ENCODE results near the gene PSORS1C1. TPM values are rescaled to one million over a fixed set of nuclear protein-coding genes. Genes with fewer than 3 reads are reported as not detected.

The PSORS1C1 gene
- total RNA-seq, 3 donors from 2014 or later: 2.4 to 11.1 (median 4.6) TPM

DNA sequence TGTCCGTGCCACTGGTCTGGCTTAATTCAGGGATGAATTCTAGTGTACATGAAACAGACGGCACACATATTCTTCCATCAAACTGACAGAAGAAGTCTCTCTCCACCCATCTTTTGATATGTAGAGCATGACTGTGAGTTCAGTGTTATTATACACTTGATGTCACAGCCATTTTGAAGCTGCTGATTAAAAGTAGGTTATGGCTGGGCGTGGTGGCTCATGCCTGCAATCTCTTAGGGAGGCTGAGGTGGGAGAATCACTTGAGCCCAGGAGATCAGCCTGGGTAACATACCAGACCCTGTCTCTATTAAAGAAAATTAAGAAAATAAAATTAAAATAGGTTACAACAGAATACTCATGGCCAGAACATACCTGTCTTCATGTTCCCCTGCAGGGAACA is 22.9 kb upstream of the PSORS1C1 start:
- peak; percentile 64 for ATAC-seq
- peaks cover 14% of the 10 kb centered on the region for H3K4me1 ChIP-seq (ENCODE audit: low read depth)
- TF ChIP-seq, protein P1, sequence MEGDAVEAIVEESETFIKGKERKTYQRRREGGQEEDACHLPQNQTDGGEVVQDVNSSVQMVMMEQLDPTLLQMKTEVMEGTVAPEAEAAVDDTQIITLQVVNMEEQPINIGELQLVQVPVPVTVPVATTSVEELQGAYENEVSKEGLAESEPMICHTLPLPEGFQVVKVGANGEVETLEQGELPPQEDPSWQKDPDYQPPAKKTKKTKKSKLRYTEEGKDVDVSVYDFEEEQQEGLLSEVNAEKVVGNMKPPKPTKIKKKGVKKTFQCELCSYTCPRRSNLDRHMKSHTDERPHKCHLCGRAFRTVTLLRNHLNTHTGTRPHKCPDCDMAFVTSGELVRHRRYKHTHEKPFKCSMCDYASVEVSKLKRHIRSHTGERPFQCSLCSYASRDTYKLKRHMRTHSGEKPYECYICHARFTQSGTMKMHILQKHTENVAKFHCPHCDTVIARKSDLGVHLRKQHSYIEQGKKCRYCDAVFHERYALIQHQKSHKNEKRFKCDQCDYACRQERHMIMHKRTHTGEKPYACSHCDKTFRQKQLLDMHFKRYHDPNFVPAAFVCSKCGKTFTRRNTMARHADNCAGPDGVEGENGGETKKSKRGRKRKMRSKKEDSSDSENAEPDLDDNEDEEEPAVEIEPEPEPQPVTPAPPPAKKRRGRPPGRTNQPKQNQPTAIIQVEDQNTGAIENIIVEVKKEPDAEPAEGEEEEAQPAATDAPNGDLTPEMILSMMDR (IDR thresholded peaks at IDR 0.05): no peak
- H3K36me3 ChIP-seq (ENCODE audit: low read depth): no peaks in the 10 kb centered on the region
- DNase-seq: peak in 1 of 3 donors; percentile 59
- H3K4me3 ChIP-seq: no peak overlapping the region
- intact Hi-C loops (cut with DNase I, micrococcal nuclease): no loop called here
- H3K9me3 ChIP-seq: no peaks in the 10 kb centered on the region

DNA sequence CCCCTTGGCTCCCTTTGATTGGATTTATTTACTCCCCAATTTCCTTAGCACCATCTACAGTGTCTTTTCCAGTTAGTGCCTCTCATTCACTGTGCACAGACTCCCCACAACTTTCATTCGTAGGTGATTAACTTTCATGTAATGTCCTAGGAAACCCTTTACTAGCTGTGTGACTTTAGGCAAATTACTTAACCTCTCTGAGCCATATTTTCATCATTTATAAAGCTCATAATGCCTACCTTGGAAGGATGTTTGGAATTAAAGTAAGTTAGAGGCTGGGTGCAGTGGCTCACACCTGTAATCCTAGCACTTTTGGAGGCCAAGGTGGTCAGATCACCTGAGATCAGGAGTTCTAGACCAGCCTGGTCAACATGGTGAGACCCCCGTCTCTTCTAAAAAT is 22.4 kb upstream of the PSORS1C1 start:
- no peak for DNase-seq
- TF ChIP-seq, protein P1 (IDR thresholded peaks at IDR 0.05): no peak

DNA sequence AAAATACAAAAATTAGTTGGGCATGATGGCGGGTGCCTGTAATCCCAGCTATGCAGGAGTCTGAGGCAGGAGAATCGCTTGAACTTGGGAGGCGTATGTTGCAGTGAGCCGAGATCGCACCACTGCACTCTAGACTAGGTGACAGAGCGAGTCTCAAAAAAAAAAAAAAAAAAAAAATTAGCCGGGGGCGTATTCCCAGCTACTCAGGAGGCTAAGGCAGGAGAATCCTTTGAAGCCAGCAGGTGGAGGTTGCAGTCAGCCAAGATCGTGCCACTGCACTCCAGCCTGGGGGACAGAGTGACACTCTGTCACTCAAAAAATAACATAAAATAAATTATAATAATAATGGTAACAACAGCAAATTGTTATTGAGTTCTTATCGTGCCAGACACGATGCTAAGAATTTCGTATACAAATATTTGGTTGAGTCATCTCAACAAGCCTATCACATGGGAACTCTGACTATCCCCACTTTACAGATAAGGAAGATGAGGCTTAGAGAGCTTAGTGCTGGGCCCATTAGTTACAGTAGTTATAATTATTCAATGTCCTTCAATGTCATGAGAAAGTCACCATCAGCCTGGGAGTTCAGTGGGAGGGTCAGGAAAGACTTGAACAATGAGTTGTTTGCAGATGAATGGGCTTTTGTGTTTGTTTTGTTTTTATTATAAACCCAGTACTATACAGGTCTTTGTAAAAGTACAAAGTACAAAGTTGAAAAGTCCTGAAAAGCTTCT is 21.7 kb upstream of the PSORS1C1 start:
- intact Hi-C loops (cut with DNase I, micrococcal nuclease): no loop called here
- Histone ChIP-seq H3K9me3 (no peaks in the 10 kb centered on the region), H3K4me1 (ENCODE audit: low read depth) (peaks cover 15% of the 10 kb centered on the region), H3K36me3 (ENCODE audit: low read depth) (no peaks in the 10 kb centered on the region), H3K4me3 (no peak overlapping the region)
- TF ChIP-seq, protein P1 (IDR thresholded peaks at IDR 0.05): no peak
- DNase-seq: no peak
- ATAC-seq: peak; percentile 50

More for the DNA sequence above, 22.4 kb upstream of the PSORS1C1 start:
- Histone ChIP-seq H3K9me3 (no peaks in the 10 kb centered on the region), H3K4me1 (ENCODE audit: low read depth) (peaks cover 14% of the 10 kb centered on the region), H3K4me3 (no peak overlapping the region), H3K36me3 (ENCODE audit: low read depth) (no peaks in the 10 kb centered on the region)
- no peak for ATAC-seq
- intact Hi-C loops (cut with DNase I, micrococcal nuclease): no loop called here

DNA sequence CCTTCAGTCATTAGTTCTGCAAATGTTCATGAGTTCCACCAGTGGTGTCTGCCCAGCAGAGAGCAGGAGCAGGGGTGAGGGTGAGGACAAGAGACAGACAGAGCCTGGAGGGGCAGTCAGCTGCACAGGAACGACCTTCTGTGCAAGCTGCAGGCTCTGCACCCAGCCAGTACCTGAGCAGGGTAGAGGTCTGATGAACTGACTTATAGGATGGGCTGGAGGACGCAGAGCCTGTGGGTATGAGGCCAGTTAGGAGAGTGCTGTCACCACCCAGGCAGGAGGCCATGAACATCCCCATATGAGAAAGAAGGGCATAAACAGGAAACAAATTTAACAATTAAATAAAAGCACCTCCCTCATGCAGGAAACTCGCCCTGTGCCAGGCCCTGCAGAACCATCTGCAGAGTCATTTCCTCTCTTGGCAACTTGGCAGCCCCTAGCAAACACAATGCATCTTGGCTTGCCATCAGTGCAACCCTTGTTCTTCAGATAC is 20.2 kb upstream of the PSORS1C1 start:
- Histone ChIP-seq H3K36me3 (ENCODE audit: low read depth) (no peaks in the 10 kb centered on the region), H3K4me3 (no peak overlapping the region), H3K4me1 (ENCODE audit: low read depth) (peaks cover 15% of the 10 kb centered on the region), H3K9me3 (no peaks in the 10 kb centered on the region)
- ATAC-seq: peak; percentile 75
- DNase-seq: peak in 1 of 3 donors; percentile 40
- TF ChIP-seq, protein P1 (IDR thresholded peaks at IDR 0.05): no peak
- intact Hi-C loops (cut with DNase I, micrococcal nuclease): no loop called here

DNA sequence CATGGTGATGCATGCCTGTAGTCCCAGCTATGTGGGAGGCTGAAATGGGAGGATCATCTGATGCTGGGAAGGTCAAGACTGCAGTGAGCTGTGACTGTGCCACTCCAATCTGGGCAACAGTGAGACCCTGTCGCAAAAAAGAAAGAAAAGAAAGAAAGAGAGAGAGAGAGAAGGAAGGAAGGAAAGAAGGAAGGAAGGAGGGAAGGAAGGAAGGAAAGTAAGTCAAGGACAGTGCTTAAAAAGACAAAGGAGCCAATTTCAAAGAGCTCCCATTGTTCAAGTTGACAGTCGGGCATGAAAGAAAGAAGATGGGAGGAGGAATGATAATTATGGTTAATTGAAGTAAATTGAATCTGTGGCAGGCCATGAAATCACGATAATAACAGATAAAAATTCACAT is 18.4 kb upstream of the PSORS1C1 start:
- TF ChIP-seq, protein P1 (IDR thresholded peaks at IDR 0.05): no peak
- no peak for DNase-seq
- intact Hi-C loops (cut with DNase I, micrococcal nuclease): no loop called here
- no peaks in the 10 kb centered on the region for H3K9me3 ChIP-seq
- H3K4me3 ChIP-seq: no peak overlapping the region
- H3K4me1 ChIP-seq (ENCODE audit: low read depth): peaks cover 14% of the 10 kb centered on the region
- no peaks in the 10 kb centered on the region for H3K36me3 ChIP-seq (ENCODE audit: low read depth)
- no peak for ATAC-seq
